ENCODE measurements around the gene AP3B1. TPM values are rescaled to one million over a fixed set of nuclear protein-coding genes. Genes with fewer than 3 reads are reported as not detected.
"Not testable (repeated sequence)": the region's sequence is repeated elsewhere in the genome, so short reads cannot be mapped to it uniquely, and the experiment has no call there.

AP3B1 gene
- total RNA-seq, 1 experiment from 2014 or later: 50.3 TPM

DNA sequence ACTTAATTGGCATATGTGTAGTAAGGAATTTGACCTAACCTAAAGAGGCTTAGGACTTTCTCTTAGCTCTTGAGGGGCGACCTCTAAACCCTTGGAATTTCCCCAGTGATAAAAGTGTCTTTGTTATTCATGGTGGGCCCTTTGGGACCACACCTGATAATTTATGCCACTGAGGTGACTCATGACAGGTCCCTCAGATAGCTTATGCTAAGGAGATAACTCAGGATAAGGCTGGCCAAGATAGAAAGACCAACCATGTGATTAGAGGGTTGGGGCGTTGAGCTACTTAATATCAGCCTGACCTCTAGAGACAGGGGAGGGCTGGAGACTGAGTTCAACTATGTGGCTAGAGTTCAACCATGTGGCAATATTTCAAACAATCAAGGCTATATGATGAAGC lies 218.1 kb downstream of the AP3B1 start (continued):
- TF ChIP-seq, protein P1, sequence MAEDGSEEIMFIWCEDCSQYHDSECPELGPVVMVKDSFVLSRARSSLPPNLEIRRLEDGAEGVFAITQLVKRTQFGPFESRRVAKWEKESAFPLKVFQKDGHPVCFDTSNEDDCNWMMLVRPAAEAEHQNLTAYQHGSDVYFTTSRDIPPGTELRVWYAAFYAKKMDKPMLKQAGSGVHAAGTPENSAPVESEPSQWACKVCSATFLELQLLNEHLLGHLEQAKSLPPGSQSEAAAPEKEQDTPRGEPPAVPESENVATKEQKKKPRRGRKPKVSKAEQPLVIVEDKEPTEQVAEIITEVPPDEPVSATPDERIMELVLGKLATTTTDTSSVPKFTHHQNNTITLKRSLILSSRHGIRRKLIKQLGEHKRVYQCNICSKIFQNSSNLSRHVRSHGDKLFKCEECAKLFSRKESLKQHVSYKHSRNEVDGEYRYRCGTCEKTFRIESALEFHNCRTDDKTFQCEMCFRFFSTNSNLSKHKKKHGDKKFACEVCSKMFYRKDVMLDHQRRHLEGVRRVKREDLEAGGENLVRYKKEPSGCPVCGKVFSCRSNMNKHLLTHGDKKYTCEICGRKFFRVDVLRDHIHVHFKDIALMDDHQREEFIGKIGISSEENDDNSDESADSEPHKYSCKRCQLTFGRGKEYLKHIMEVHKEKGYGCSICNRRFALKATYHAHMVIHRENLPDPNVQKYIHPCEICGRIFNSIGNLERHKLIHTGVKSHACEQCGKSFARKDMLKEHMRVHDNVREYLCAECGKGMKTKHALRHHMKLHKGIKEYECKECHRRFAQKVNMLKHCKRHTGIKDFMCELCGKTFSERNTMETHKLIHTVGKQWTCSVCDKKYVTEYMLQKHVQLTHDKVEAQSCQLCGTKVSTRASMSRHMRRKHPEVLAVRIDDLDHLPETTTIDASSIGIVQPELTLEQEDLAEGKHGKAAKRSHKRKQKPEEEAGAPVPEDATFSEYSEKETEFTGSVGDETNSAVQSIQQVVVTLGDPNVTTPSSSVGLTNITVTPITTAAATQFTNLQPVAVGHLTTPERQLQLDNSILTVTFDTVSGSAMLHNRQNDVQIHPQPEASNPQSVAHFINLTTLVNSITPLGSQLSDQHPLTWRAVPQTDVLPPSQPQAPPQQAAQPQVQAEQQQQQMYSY (CRISPR knock-in tag; IDR thresholded peaks at IDR 0.05): no peak
- no peak for TF ChIP-seq ATF6 (CRISPR knock-in tag; IDR thresholded peaks at IDR 0.05)

DNA sequence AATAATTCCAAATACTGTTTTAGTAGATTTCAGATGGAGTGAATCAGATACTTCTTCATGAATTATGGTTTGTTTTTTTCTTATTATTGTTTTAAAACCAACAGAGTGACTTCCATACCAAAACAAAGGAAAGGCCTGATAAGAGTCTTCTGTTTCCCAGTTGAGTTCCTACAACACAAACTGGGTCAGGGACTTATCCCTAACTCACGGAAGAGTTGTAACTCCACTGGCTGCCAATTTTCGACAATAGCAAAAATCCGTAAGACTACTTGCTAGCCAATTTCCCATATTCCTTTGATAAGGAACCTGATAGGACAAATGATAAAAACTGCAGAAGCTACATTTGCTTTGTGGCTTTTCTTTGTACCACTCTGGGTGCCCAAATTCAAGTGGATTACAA lies 219.2 kb downstream of the AP3B1 start:
- Mint-ChIP-seq H3K4me1 (peaks cover 14% of the 10 kb centered on the region), H3K9me3 (peaks cover 38% of the 10 kb centered on the region), H3K4me3 (no peak overlapping the region), H3K27me3 (ENCODE audit: low read depth) (no peaks in the 10 kb centered on the region), H3K36me3 (peaks cover 7% of the 10 kb centered on the region), H3K27ac (no peak overlapping the region)
- TF ChIP-seq ZNF219 (CRISPR knock-in tag; IDR thresholded peaks at IDR 0.05; ENCODE audit: borderline replicate concordance) (no peak), SMAD3 (CRISPR knock-in tag; IDR thresholded peaks at IDR 0.05; ENCODE audit: borderline replicate concordance) (no peak), ZNF121 (CRISPR knock-in tag; IDR thresholded peaks at IDR 0.05) (no peak), HMGA2 (CRISPR knock-in tag; IDR thresholded peaks at IDR 0.05) (no peak), MAX (CRISPR knock-in tag; IDR thresholded peaks at IDR 0.05) (no peak), GABPB1 (CRISPR knock-in tag; IDR thresholded peaks at IDR 0.05) (no peak), ZNF416 (CRISPR knock-in tag; IDR thresholded peaks at IDR 0.05) (no peak), ERG (CRISPR knock-in tag; IDR thresholded peaks at IDR 0.05) (no peak)
- TF ChIP-seq, protein P2, sequence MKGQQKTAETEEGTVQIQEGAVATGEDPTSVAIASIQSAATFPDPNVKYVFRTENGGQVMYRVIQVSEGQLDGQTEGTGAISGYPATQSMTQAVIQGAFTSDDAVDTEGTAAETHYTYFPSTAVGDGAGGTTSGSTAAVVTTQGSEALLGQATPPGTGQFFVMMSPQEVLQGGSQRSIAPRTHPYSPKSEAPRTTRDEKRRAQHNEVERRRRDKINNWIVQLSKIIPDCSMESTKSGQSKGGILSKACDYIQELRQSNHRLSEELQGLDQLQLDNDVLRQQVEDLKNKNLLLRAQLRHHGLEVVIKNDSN (CRISPR knock-in tag; IDR thresholded peaks at IDR 0.05): no peak
- TF ChIP-seq, protein P3, sequence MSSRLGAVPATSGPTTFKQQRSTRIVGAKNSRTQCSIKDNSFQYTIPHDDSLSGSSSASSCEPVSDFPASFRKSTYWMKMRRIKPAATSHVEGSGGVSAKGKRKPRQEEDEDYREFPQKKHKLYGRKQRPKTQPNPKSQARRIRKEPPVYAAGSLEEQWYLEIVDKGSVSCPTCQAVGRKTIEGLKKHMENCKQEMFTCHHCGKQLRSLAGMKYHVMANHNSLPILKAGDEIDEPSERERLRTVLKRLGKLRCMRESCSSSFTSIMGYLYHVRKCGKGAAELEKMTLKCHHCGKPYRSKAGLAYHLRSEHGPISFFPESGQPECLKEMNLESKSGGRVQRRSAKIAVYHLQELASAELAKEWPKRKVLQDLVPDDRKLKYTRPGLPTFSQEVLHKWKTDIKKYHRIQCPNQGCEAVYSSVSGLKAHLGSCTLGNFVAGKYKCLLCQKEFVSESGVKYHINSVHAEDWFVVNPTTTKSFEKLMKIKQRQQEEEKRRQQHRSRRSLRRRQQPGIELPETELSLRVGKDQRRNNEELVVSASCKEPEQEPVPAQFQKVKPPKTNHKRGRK (CRISPR knock-in tag; IDR thresholded peaks at IDR 0.05; ENCODE audit: borderline replicate concordance): no peak
- no peak for ATAC-seq
- DNase-seq (ENCODE audit: low spot score): no peak
- ChIA-PET CTCF (no interaction called here), POLR2A (no interaction called here)

DNA sequence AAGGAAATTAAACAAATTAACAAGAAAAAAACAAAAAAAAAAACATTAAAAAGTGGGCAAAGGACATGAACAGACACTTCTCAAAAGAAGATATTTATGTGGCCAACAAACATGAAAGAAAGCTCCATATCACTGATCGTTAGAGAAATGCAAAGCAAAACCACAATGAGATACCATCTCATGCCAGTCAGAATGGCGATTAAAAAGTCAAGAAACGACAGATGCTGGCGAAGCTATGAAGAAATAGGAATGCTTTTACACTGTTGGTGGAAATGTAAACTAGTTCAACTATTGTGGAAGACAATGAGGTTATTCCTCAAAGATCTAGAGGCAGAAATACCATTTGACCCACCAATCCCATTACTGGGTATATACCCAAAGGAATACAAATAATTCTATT lies 223.8 kb downstream of the AP3B1 start:
- H3K27me3 Mint-ChIP-seq (ENCODE audit: low read depth); CTCF ChIA-PET; DNase-seq (ENCODE audit: low spot score); H3K4me1 Mint-ChIP-seq; ATAC-seq; H3K4me3 Mint-ChIP-seq; H3K27ac Mint-ChIP-seq: not testable (repeated sequence)
- POLR2A ChIA-PET: interaction anchor here (0.7 kb wide), 1 partner anchor 224 kb away, joined by 3 read pairs; no protein-coding TSS in a partner anchor
- Mint-ChIP-seq H3K36me3 (peaks cover 33% of the 10 kb centered on the region), H3K9me3 (peaks cover 42% of the 10 kb centered on the region)

DNA sequence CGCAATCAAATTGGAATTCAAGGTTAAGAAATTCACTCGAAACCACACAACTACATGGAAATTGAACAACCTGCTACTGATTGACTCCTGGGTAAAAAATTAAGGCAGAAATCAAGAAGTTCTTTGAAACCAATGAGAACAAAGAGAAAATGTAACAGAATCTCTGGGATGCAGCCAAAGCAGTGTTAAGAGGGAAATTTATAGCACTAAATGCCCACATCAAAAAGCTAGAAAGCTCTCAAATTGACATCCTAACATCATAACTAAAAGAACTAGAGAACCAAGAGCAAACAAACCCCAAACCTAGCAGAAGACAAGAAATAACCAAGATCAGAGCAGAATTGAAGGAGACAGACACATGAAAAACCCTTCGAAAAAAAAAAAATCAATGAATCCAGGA lies 226.9 kb downstream of the AP3B1 start:
- ATAC-seq; H3K4me3 Mint-ChIP-seq; DNase-seq (ENCODE audit: low spot score); H3K27me3 Mint-ChIP-seq (ENCODE audit: low read depth); CTCF ChIA-PET; POLR2A ChIA-PET; H3K27ac Mint-ChIP-seq: not testable (repeated sequence)
- H3K4me1 Mint-ChIP-seq: peaks cover 11% of the 10 kb centered on the region
- H3K36me3 Mint-ChIP-seq: peaks cover 33% of the 10 kb centered on the region
- H3K9me3 Mint-ChIP-seq: peaks cover 41% of the 10 kb centered on the region
